GM10248 (cell line): ENCODE results near the gene CEP72.
"Not testable (repeated sequence)": the region's sequence is repeated elsewhere in the genome, so short reads cannot be mapped to it uniquely, and the experiment has no call there.

ENCODE experiments used
- CTCF ChIA-PET: fragments of 300-600 bp; sonication (Branson Sonifier 250); formaldehyde crosslinking; extraction: SDS; loops from one replicate; lab custom pipeline; 2021; ENCODE audit warnings: antibody characterized with exemption; lab: Yijun Ruan, JAX
- POLR2A ChIA-PET: fragments of 350-650 bp; sonication (Branson Sonifier 250); formaldehyde crosslinking; extraction: SDS; loops from one replicate; lab custom pipeline; 2020; ENCODE audit warnings: antibody characterized with exemption; lab: Yijun Ruan, JAX
- DNase-seq: peaks from one replicate; pipeline ENCODE4 v3.0.0; 2012; ENCODE audit errors: extremely low spot score
- CTCF ChIP-seq: IDR thresholded peaks from 2 replicates; pipeline ENCODE4 v1.5.1; 2012; ENCODE audit warnings: mild to moderate bottlenecking, low read depth; ENCODE audit errors: extremely low read depth, missing control alignments, control extremely low read depth

CEP72 gene

GRCh38 chr5:579746-580366 lies 32.3 kb upstream of the CEP72 start:
- no peak for TF ChIP-seq CTCF
- no peak for DNase-seq
- ChIA-PET POLR2A (no interaction called here), CTCF (interaction anchor here (1.7 kb wide), 1 partner anchor 11 kb away, joined by 4 read pairs; no protein-coding TSS in a partner anchor)

GRCh38 chr5:580436-580835 lies 31.7 kb upstream of the CEP72 start:
- TF ChIP-seq CTCF, result no peak
- POLR2A ChIA-PET, result no interaction called here
- CTCF ChIA-PET, result interaction anchor here (1.7 kb wide), 1 partner anchor 10 kb away, joined by 4 read pairs; no protein-coding TSS in a partner anchor
- DNase-seq, result no peak

GRCh38 chr5:581266-581665 lies 30.9 kb upstream of the CEP72 start:
- no peak for DNase-seq
- ChIA-PET CTCF (no interaction called here), POLR2A (no interaction called here)
- no peak for TF ChIP-seq CTCF

- ChIA-PET POLR2A (no interaction called here), CTCF (no interaction called here)
- DNase-seq, result no peak
- TF ChIP-seq CTCF, result no peak
These were observed 30.2 kb upstream of the CEP72 start for GRCh38 chr5:581941-582340.

- POLR2A ChIA-PET, CTCF ChIA-PET, DNase-seq: not testable (repeated sequence)
These were observed 29.7 kb upstream of the CEP72 start for GRCh38 chr5:582445-582844.

GRCh38 chr5:582936-583635 lies 29.1 kb upstream of the CEP72 start:
- TF ChIP-seq CTCF, result no peak
- POLR2A ChIA-PET, result no interaction called here
- no peak for DNase-seq
- CTCF ChIA-PET, result no interaction called here

GRCh38 chr5:583645-584044 lies 28.5 kb upstream of the CEP72 start:
- TF ChIP-seq CTCF, result no peak
- POLR2A ChIA-PET, result no interaction called here
- CTCF ChIA-PET, result no interaction called here

More at GRCh38 chr5:583645-584044, 28.5 kb upstream of the CEP72 start:
- DNase-seq, result no peak
